ENCODE data around the gene UGT1A4.

Gene UGT1A4

GRCh38 chr2:233792720-233793119 is 74.2 kb downstream of the UGT1A4 start:
- no peak for DNase-seq

DNA sequence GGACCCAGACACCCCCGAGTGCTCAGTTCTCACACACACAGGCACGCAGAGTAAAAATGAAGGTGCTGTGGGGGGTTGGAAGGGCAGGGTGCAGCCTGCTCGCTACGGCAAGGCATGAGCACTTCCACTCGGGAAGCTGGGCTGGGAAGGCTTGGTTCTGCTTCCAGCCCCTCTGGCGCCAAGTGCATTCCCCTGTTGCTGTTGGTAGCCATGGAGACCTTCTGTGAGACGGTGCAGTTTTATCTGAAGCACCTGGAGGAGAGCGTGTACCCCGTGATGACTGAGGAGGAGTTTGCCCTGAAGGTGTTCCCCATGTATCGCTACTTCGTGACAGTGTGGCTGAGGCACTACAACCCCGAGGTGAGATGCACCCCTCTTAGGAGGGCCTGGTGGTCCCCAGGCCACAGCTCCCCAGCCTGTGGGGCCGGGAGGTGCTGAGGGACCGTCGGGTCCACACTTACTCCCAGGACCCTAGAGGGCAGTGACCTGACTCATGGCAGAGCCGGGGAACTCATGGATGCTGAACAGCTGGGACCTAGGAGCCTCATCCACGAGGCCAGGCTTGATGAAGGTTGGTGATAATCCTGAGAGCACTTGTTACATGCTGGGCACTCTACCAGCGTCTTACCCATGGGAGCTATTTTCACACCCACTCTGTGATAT is 75.1 kb downstream of the UGT1A4 start:
- no peak for DNase-seq

DNA sequence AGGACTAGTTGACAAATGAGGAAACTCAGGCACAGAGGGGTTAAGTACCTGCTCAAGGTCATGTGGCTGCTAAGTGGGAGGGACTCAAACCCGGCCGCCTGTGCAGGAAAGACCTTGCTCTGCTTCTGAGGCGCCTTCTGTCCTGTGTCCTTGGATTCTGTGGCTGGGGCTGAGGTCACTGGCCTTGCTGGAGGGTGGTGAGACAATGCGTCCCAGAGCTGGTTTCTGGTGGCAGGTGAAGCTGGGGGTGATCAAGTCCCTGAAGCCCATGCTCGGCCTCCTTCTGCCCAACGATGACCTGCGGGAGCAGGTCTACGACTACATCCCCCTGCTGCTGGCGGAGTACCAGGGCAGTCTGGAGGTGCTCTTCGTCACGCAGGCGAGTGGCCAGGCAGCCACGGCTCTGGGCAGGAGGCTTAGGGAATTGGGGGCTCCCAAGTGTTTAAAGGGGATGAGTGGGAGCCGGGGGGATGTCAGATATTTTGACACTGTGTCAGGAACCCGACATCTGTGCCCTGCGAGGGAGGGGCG is 75.7 kb downstream of the UGT1A4 start:
- no peak for DNase-seq

DNA sequence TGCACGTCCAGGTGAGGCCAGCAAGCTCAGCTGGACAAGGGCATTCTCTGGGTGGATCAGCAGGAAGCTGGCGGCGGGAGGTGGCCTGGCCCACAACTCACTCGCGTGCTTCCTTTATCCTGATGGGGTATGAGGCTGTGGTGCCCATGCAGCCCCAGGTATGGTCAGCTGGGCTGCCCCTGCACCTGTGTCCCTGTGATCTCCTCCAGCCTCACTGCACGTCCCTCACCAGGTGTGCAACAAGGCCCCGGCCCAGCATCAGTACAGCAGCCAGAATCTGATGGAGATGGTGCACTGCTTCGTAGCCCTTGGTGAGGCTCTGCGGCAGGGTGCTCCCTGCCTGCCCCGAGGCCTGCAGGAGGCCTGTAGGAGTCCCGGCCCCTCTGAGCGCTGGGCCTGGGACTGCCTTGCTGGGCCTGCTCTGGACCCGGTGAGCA is 77.2 kb downstream of the UGT1A4 start:
- no peak for DNase-seq

- DNase-seq, result no peak
Measured at GRCh38 chr2:233796254-233796653, 77.7 kb downstream of the UGT1A4 start.

DNA sequence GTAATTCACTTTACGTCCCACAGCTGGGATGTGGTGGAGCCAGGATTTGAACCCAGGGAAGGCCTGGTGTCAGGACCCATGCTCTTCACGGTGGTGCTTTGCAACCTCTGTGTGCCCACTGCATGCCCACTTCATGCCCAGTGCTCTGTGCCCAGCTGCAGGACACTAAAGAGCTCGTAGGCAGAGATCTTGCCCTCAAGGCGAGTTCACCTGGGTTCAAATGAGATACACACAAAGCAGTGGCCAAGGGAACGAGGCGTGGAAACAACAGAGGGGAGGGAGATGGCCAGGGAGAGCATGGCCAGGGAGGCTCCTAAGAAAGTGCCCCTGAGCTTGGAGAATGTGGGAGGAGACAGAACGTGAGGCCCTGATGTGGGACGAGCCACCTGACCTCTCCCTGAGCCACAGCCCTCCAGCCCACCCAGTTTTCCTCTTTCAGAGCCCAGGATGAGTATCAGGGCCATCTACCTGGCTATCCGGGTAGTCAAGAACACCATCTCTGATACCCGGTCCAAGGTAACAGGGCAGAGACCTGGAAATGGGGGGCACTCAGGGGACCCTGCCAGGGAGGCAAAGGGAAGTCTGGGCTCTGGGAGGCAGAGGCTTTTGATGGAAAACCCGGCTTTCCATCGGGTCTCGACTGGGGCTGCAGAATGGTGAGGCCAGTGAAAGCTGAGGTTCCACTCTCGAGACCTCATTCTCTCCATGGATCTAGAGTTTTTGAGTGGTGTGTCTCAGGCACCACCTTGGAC is 80.0 kb downstream of the UGT1A4 start:
- DNase-seq, result no peak

GRCh38 chr2:233799087-233799665 is 80.6 kb downstream of the UGT1A4 start:
- DNase-seq, result no peak

- no peak for DNase-seq
Measured at GRCh38 chr2:233799716-233800115, 81.2 kb downstream of the UGT1A4 start.

- no peak for DNase-seq
Measured at GRCh38 chr2:233800208-233800607, 81.7 kb downstream of the UGT1A4 start.

DNA sequence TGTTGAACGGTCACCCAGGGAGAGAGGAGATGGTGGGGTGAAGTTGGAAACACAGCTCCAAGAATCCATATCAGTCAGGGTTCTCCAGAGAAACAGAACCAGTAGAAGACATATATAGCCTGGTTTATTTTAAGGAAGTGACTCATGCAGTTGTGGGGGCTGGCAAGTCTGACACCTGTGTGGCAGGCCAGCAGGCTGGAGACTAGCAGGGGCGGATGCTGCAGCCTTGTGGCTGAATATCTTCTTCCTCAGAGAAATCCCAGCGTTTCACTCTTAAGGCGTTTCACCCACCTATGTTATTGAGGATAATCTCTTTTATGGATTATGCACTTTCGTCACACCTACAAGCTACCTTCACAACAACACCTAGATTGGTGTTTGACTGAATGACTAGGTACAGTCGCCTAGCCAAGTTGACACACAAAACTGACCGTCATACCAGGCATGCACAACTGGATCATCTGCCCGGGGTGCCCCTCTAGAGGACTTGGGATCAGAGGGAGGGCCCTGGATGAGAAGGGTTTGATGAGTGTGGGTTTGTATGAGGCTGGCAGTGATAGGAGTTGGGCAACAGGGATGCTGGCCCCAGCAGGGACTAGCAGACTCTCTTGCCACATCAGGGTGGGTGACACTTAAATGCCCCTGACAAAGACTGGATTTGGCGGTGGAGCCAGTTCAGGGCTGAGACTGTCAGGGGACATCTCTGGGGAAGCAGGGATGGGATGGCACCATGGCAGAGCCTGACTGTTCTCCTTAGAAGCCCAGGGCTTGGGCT is 83.0 kb downstream of the UGT1A4 start:
- no peak for DNase-seq

DNA sequence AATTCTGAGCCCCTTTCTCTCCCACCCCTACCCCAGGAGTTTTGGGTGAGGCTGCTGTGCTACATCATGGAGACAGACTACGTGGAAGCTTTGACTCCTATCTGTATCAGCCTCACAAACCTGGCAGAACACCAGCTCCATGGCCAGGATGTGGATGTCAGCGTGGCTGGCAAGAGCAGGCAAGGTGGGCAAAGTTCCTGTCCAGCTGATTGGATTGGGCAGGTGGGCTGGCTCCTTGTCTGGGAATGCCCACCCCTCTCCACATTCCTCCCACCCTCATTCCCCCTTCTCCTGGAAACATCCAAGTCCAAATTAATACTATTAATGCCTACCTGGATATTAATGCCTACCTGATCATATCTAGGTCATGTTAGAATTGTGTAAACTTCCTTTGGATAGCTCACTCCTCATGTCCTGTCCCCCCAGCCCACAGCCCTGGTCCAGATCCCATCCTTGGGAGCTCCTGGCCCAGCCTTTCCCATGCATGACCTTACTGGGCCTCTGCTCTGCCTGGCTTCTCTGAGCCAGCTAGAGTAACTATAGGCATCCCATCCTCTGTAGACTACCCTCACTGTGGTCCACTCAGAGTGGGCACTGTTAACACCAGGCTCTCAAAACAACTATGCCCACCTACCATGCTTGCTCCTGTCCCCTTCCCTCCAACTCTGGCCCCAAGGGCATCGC is 83.7 kb downstream of the UGT1A4 start:
- no peak for DNase-seq

GRCh38 chr2:233803292-233803911 is 84.9 kb downstream of the UGT1A4 start:
- DNase-seq, result no peak

GRCh38 chr2:233803994-233804393 is 85.5 kb downstream of the UGT1A4 start:
- DNase-seq, result no peak

GRCh38 chr2:233807215-233807865 is 88.8 kb downstream of the UGT1A4 start:
- no peak for DNase-seq

DNA sequence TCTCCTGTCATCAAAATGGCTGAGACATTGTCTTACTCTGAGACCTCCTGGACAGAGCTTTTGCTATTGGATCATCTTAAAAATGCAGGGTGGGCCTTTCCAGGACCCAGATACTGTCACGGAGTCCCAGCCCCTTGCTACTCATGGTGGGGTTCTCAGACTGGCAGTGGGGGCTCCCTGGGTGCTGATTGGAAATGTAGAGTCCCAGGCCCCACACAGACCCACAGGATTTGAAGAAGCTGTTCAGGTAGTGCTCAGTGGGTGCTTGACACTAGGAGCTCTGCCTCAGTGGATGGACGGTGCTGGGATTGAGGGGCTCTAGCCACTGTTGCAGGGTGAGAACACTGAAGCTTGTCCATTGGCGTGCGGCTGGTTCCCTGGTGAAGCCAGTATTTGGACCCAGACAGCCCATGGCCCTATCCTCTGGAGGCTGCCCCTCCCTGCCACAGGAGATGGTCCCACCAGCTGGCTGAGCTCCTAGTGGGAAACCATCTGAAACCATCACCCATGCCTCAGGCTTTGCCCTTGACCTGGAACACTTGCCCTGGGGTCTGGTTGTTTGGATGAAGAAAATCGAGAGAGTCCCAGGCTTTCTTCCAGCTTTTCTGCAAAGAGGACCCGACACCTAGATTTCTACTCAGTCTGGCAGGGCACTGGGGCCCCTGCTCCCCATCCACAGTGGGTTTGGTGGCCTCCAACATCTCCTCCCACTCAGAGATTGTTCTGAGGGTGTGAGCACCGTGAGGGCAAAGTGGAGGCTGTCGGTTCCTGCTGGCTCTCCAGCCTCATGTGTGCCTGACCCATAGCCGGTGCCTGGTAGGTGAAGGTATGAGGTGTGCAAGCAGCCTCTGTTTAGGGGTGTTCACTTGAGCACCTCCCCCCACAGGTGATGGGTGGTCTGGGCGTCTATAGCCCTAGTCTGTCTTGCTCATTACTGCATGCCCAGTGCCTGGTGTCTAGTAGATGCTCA is 89.7 kb downstream of the UGT1A4 start:
- DNase-seq, result no peak

DNA sequence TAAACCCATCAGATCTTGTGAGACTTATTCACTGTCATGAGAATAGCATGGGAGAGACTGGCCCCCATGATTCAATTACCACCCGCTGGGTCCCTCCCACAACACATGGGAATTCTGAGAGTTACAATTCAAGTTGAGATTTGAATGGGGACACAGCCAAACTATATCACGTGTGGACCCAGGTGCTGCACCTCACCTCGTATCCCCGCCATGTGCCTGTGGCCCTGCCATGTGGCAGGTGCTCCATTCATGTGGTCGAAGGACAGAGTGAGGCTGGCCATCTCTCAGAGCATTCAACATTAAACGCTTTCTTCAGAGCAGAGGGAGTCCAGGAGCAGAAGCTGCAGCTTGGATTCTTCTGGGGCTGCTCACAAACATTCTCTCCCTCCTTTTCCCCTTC is 91.8 kb downstream of the UGT1A4 start:
- no peak for DNase-seq

GRCh38 chr2:233811087-233811486 is 92.6 kb downstream of the UGT1A4 start:
- DNase-seq, result no peak

GRCh38 chr2:233811732-233812131 is 93.2 kb downstream of the UGT1A4 start:
- no peak for DNase-seq

GRCh38 chr2:233813236-233814055 is 94.9 kb downstream of the UGT1A4 start:
- DNase-seq, result no peak
